ENCODE measurements around the gene BLOC1S3.

BLOC1S3 gene

DNA sequence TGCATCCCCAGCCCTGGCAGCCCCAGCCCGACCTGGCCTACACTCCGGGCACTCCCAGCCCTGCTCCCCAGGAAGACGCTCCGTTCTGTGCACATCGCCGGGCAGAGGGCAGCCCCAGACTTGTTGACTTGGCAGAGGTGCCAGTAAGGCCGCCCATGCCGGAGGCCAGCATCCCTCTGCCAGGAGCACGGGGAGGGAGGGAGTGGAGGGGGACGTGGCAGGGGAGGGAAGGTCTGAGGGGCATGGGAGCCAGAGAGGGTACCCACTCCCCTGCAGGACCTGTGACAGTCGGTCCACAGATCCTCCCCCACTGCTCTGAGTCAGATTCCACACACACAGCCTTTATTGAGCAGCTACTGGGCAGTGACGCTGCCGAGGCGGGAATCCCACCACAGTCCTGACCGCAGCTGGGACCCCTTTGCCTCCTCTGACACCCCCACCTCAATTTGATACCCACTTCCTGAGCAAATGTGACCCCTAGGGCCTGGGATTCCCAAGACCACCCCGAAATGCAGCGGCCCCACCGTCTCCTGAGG is 15.9 kb upstream of the BLOC1S3 start:
- peak; percentile 88 for DNase-seq

DNA sequence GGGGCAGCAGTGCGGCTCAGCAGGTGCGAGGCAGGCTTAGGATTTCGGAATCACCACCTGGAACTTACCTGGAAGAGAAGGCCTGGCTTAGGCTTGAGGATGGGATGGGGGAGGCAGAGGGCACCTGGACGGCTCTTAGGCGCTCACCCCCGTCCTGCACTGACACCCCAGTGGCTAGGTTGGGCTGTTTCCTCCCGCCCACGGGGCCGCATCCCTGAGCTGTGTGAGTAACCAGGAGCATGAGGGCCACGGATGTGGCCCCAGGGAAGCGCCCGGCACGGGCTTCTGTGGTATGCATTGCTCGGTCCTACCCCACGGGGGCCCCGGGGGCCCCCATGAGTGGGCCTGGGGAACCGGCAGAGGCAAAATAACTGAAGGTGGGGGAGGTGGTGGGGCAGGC is 15.4 kb upstream of the BLOC1S3 start:
- no peak for DNase-seq

DNA sequence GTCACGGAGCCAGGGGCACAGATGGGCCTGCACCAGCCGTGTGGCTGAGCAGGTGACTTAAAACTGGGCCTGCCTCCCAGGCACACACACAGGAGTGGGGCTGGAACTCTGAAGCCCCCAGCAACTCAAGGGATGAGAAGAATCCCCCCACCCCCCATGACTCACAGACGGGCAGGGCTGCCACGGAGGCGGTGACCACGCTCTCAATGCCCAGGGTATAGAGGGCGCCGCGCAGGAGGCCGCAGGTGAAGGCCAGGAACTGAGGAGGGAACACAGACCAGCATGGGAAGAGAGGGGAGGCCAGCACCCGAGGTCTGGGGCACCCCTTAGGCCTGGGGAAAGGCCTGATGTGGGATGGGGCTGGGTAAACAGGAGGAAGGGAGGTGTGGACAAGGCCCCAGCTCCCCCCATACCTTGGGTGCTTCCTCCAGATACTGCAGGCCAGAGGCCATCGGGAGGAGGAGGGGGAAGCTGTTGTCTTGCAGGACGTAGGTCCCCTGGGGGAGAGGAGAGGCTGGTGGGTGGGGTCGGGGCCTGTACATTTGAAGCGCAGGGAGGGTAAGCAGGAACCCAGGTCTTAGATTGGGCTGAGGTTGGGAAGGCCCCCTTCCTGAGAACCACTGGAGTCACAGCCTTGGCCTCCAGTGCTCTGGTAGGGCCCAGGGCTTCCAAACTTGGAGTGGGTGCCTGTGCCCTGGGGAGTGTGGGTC is 14.7 kb upstream of the BLOC1S3 start:
- DNase-seq = no peak

DNA sequence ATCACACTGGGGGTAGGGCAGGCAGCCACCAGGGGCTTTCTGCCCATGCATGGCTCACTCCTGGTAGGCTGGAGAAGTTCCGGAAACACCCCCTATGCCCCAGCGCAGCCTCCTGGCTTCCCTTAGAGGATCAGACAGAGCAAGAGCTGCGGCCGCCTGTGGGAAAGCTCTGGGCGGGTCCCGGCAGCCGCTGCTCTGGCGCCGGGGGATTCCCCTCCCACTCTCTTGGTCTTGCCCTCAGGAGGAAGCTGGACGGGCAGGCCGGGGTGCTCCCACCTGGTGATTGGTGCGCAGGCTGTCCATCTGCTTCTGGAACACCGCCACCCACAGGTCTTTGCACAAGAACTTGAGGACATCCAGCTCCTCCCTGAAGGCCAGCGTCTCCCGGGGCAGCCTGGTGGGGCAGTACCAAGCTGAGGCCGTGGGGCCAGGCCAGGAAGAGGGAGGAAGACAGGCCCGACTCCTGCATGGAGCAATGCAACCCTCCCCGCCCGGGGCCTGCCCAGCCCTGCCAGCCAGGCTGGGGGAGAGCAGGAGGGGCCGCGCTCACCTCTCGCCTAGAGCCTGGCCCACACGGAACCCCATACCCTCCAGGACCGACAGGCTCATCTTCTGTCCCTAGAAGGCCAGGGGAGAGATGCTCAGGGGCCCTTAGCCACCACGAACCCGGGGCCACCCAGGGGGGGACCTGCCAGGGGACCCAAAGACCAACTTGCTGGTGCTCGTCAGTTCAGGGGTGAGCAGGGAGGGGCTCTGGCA is 13.8 kb upstream of the BLOC1S3 start:
- no peak for DNase-seq

DNA sequence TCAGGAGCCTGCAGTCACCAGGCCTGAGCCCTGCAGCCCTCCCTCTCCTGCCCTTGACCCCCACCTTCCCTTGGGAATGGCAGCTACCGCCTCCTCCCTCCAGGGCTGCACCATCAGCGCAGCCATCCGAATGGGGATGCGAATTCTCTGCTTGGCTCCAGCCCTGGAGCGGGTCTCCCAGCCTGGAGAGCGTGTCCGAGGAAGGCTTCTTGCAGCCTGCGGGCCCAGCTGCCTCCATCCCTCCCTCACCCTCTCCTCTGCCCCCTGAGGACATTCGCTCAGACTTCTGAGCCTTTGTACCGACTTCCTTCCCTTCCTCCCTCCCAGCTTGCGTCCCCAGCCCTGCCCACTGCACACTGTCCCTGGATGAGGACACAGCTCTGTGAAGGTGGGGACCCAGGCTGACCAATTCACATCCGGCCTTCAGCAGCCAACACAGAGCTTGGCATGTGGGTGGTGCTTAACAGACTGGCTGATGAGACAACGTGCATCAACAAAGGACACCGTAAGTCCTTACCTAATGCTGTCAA is 11.8 kb upstream of the BLOC1S3 start:
- DNase-seq = no peak

DNA sequence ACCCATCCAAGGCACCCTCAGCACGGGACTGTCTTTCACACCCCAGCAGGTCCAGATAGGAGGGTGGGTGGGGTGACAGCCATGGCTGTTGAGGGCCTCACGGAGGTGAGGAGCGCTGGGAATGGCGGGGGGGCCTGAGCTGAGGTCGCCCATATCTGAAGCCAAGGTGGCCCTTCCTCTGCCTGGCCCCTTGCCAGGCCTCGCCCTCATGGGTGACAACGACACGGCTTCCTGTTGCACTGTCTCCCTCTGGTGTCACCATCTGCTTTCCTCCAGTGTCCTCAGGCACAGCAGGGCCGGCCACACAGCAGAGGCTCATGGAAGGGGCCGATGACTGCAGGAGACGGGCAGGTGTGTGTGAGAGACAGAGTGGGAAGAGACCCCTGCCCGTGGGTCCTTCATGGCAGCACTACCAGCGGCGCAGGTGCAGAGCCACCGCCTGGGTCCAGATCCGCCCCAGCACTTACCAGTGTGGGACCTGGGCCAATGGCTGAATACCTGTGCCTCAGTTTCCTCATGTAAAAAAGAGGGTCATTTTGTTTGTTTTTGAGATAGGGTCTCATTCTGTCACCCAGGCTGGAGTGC is 9.7 kb upstream of the BLOC1S3 start:
- no peak for DNase-seq

DNA sequence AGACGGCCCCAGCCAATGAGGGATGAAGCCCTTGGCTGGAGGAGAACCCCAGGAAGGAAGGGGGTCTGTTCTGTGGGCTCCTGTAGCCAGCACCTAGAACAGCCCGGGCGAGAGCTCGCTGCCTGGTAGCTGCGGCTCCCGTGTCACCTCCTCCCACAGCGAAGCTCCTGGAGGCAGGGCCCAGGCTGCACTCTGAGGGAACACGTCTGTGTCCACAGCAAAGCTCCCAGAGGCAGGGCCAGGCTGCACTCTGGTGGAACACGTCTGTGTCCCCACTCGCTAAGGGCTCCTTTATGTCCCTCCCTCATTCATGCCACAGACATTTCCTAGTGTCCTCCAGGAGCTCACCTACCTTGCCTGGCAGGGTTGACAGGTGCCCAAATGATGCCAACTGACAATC is 9.0 kb upstream of the BLOC1S3 start:
- DNase-seq = no peak

DNA sequence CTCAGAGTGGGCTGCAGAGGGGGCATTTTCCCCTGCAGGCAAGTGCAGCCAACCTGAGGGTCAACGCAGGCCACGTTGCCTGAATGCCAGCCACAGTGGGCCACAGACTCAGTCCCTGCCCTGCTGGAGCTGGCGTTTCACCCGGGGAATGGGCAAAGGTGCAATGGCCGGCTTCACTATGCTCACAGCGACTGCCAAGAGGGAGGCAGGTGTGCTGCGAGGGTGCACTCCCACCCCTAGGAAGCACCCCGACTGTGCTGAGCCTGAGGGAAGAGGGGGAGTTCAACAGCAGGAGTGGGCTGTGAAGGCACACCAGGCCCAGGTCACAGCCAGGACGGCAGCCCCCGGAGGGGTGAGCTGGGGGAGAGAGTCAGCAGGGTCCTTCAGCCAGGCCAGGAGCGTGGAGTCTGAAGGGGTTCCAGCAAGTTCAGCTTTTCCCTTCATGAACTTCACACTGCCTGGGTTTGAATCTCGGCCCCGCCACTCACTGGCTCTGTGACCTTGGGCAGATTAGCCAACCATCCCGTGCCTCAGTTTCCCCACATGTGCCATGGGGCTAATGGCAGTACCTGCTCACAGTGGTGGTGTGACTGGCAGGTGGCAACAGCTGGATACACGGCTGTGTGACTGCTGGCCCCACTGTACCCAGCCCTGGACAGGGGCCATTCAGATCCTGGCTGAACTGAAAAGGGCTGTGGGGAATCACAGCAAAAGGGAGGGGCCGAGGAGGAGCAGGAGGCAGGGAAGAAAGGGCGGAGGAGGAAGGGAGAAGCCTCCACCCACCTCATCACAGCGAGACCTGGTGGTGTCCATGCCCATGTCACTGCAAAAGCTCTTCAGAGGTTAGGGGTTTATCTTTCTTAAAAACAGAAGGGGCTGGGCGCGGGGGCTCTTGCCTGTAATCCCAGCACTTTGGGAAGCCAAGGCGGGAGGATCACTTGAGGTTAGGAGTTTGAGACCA is 8.2 kb upstream of the BLOC1S3 start:
- DNase-seq = no peak

DNA sequence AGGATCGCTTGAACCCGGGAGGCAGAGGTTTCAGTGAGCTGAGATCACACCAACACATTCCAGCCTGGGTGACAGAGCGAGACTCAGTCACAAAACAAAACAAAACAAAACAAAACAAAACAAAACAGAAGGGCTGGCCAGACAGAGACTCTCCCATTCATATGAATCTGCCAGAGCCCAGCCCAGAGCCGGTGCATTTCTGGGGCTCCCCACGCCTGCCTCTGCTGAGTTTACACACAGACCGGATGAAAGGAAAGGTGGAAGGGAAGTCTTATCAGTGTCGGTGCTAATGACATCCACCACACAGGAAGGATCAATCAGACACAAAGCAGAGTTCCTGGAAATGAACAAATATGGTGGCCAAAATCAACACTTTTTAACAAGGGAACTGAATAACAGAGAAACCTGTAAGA is 7.4 kb upstream of the BLOC1S3 start:
- no peak for DNase-seq

DNA sequence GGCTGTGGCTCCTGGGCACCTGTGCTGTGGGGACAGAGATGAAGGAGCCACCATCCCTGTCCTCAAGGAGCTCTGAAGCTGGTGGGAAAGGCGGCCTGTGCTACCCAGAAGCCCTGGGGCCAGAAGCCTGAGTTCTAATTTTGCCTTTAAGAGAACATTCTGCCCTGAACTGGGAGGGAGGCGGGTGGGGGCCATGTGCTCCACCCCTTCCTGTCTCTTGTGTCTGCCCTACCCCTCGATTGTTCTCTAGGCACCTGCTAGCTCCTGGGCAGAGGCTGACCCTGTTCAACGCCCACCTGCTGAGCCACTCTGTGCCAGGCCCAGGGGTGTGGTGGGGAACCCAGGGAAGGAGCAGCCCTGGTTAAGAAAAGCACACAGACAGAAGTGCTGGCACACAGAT is 6.4 kb upstream of the BLOC1S3 start:
- no peak for DNase-seq

DNA sequence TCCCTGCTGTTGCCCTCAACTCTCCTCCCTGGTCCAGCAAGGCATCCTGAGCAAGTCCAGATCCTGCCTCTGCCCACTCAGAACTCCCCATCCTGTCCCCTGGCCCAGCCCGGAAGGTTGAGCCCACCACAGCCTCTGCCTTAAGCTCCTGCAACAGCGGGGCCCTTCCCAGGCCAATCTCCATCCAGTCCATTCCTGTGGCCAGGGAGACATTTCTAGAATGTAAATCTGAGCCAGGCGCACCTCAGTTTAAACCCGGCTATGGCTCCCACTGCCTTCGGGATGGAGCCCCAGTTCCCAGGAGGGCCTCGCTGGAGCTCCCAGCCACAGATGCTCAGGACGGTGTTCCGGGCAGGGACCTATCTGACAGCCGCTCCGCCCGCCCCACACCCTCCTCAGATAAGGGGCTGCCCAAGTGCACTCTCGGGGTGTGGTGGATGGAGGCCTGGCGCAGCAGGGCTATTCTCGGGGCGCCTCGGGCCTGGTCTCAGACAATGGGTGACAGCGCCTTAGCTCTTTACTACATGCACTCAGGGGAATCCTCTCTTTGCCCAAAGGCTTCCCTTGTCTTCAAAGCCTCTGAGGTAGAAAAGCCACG is 5.9 kb upstream of the BLOC1S3 start:
- DNase-seq = no peak

DNA sequence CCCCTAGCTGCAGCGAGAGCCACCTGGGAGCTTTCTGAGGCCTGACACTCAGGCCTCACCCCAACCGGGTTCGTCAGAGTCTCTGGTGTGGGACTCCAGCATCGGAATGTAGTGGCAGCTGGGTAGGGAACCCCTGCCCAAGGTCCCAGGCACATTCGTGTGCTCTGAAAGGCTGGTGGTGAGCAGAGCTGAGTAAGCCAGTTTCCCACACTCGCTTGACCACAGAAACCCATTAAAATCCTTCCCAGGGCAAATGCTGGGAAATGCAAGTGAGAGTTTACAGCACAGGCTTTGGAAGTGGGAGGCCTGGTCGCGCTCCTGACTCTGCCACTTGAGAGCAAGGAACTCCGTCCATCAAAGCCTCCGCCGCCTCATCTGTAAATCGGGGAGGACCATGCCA is 4.8 kb upstream of the BLOC1S3 start:
- DNase-seq = no peak

DNA sequence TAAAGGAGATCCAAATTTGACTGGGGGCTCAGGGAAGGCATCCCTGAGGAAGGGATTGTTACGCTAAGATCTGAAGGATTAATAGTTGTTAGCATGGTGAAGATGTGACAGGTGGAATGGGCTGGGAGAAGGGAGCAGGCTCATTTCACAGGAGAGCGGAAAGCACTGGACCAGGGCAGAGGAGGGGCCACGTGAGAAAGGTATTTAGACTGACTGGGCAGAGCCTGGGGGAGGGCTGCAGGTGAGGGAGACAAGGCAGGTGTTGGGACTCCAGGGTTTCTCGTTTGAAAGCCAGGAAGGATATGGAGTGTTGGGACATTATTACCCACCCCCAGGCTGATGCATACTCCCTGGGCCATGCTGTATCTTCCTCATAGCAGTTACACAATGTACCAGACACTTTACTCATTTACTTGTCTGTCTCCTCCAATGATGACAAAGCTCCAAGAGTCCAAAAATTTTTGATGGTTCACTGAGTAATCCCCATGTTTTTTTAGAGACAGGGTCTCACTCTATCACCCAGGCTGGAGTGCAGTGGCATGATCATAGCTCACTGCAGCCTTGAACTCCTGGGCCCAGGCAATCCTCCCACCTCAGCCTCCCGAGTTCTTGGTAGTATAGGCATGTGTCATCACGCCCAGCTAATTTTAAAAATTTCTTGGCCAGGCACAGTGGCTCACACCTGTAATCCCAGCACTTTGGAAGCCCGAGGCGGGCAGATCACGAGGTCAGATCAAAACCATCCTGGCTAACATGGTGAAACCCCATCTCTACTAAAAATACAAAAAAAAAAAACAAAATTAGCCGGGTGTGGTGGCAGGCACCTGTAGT is 2.9 kb upstream of the BLOC1S3 start:
- no peak for DNase-seq

DNA sequence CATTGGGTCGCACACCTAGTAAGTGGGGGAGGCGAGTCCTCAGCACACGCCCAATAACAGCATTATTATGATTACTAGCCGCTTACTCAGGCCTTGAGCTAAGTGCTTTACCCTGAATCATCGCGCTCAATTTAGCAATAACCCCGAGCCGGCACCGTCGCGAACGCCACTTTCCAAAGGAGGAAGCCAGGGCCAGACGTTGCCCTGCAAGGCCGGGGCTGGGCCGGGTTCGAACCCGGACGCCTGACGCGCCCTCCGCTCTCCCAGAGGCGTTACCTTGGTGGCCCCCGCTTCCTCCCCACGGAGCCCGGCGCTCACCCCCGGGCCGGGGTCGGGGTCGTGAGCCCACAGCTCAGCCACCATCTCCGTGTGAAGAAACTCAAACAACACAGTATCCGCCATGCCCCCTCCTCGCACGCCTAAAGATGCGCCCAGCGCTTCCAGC is 745 bp upstream of the BLOC1S3 start, which contains the start of gene TRAPPC6A:
TRAPPC6A (minus strand) TSS at position 421 of the 445 bp plus-strand sequence; CDS start at position 402, 19 bp downstream.
- no peak for DNase-seq

DNA sequence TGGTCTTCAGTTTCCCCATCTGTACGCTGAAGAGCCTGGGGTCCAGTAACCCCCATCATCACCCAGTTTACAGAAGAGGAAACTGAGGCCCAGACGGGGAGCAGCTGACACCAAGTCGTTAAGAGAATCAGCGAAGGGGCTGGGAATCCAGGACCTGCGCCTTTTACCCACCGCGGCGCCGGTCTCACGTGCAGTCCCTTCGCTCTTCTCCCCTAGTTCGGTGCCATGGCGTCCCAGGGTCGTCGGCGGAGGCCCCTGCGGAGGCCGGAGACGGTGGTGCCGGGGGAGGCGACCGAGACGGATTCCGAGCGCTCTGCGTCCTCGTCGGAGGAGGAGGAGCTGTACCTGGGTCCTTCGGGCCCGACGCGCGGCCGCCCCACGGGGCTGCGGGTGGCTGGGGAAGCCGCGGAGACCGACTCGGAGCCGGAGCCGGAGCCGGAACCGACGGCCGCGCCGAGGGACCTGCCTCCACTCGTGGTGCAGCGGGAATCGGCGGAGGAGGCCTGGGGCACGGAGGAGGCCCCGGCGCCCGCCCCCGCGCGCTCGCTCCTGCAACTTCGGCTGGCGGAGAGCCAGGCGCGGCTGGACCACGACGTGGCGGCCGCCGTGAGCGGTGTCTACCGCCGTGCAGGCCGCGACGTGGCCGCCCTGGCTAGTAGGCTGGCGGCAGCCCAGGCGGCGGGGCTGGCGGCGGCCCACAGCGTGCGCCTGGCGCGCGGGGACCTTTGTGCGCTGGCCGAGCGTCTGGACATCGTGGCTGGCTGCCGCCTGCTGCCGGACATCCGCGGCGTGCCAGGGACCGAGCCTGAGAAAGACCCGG is 698 bp downstream of the BLOC1S3 start:
- DNase-seq = no peak

DNA sequence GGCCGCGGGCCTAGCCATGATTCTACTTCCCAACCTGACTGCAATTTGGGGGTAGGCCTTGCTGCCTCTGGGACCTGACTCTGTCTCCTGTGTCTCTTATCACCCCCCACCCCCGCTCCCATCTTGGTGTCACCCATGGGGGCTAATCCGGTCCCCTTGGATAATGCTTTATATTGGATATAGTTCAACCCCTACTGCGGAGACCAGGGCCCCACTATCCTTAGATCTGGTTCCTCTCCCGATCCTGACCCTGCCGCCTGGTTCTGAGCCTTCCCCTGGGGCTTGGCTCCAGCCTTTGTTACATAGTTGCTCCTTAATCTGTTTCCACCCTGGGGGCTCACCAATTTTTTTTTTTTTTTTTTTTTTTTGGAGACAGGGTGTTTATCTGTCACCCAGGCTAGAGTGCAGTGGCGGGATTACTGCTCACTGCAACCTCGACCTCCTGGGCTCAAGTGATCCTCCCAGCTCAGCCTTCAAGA is 1.3 kb downstream of the BLOC1S3 start:
- no peak for DNase-seq

DNA sequence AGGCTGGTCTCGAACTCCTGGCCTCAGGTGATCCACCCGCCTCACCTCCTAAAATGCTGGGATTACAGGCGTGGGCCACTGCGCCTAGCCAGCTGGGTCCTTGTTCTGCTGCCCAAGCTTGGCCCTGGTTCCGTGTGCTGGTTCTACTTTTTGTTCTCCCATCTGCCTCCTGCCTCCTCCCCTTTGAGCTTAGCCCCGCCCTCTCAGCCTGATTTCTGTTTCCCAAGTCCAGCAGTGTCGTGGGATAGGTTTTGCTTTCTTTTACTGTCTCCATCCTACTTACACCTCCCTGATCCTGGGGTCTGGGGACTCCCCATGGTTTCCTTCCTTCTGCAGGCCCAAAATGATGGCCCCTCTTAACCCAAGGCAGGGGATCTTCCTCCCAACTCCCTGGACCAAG is 2.4 kb downstream of the BLOC1S3 start:
- no peak for DNase-seq

DNA sequence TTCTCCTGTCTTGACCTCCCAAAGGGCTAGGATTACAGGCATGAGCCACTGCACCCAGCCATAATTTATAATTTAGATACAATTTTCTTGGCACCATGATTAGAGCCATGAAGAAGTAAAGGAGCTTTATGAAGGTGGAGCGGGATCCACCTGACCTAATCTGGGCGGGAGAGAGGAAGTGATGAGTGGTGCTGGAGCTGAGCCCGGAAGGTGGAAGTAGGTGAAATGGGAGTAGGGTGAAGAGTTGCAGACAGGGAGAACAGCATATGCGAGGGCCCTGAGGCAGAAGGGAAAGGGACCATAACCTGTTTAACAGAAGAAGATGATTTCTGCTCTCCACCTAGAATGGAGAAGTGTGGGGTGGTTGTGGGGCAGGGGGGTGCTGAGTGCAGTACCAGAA is 4.2 kb downstream of the BLOC1S3 start:
- DNase-seq = no peak

DNA sequence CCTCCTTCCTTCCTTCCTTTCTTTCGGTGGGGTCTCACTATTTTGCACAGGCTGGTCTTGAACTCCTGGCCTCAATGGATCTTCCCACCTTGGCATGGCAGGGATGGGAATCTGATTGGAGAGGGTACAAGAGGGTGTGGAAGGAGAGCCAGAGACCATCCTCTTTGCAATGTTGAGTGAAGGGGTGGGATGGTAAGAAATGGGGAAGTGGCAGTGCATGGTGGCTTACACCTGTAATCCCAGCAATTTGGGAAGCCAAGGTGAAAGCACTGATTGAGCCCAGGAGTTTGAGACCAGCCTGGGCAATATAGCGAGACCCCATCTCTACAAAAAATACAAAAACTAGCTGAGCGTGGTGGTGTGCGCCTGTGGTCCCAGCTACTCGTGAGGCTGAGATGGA is 5.5 kb downstream of the BLOC1S3 start:
- no peak for DNase-seq
